Measurements from ENCODE around the gene MEA1. TPM values are rescaled to one million over a fixed set of nuclear protein-coding genes. Genes with fewer than 3 reads are reported as not detected.

Gene MEA1
- total RNA-seq, 1 donor from 2014 or later: 54.2 TPM

GRCh38 chr6:42970871-42971612, 42.7 kb downstream of the MEA1 start:
- no peak overlapping the region for H3K27ac ChIP-seq (ENCODE audit: low read depth, low read length)
- H3K4me3 ChIP-seq (ENCODE audit: insufficient read depth, low read depth, low read length): no peak overlapping the region
- peak overlapping the region; percentile 81 for H3K27ac Mint-ChIP-seq (ENCODE audit: unreplicated experiment)
- no peak overlapping the region for H3K4me2 ChIP-seq (ENCODE audit: low read length)
- no peaks in the 10 kb centered on the region for H3K27me3 ChIP-seq (ENCODE audit: insufficient read depth, low read length)
- DNase-seq (ENCODE audit: low read depth) (peak; percentile 30), FAIRE-seq (no peak)
- H3K36me3 ChIP-seq (ENCODE audit: insufficient read depth, low read length): no peaks in the 10 kb centered on the region
- no peak overlapping the region for H3K9ac ChIP-seq (ENCODE audit: low read length)
- no peaks in the 10 kb centered on the region for H3K9me3 Mint-ChIP-seq (ENCODE audit: unreplicated experiment)
- H3K79me2 ChIP-seq (ENCODE audit: insufficient read depth, low read length): no peaks in the 10 kb centered on the region
- no peaks in the 10 kb centered on the region for H3K9me3 ChIP-seq (ENCODE audit: insufficient read depth, low read depth, low read length)
- H4K20me1 ChIP-seq (ENCODE audit: insufficient read depth, low read length): peaks cover 9% of the 10 kb centered on the region
- peaks cover 15% of the 10 kb centered on the region for H3K36me3 Mint-ChIP-seq (ENCODE audit: low read depth, unreplicated experiment)
- peaks cover 6% of the 10 kb centered on the region for H3K4me1 ChIP-seq (ENCODE audit: insufficient read depth, low read length)
- H3K27me3 Mint-ChIP-seq (ENCODE audit: low read depth, unreplicated experiment): no peaks in the 10 kb centered on the region
- H3K4me3 Mint-ChIP-seq (ENCODE audit: unreplicated experiment): no peak overlapping the region
- TF ChIP-seq EZH2 (IDR thresholded peaks at IDR 0.05; ENCODE audit: insufficient read depth, low read length) (no peak), CTCF (IDR thresholded peaks at IDR 0.05; ENCODE audit: insufficient read depth, low read depth, low read length) (no peak)
- H2AFZ ChIP-seq (ENCODE audit: low read depth, low read length): no peak overlapping the region
- H3K4me1 Mint-ChIP-seq (ENCODE audit: low read depth, unreplicated experiment): peaks cover 11% of the 10 kb centered on the region

GRCh38 chr6:42969934-42970333, 43.8 kb downstream of the MEA1 start:
- no peak overlapping the region for H3K4me3 Mint-ChIP-seq (ENCODE audit: unreplicated experiment)
- H2AFZ ChIP-seq (ENCODE audit: low read depth, low read length): no peak overlapping the region
- H3K4me3 ChIP-seq (ENCODE audit: insufficient read depth, low read depth, low read length): no peak overlapping the region
- H3K9me3 ChIP-seq (ENCODE audit: insufficient read depth, low read depth, low read length): no peaks in the 10 kb centered on the region
- no peak overlapping the region for H3K27ac ChIP-seq (ENCODE audit: low read depth, low read length)
- no peaks in the 10 kb centered on the region for H3K79me2 ChIP-seq (ENCODE audit: insufficient read depth, low read length)
- H3K27me3 ChIP-seq (ENCODE audit: insufficient read depth, low read length): no peaks in the 10 kb centered on the region
- H3K4me1 ChIP-seq (ENCODE audit: insufficient read depth, low read length): peaks cover 6% of the 10 kb centered on the region
- H3K36me3 ChIP-seq (ENCODE audit: insufficient read depth, low read length): no peaks in the 10 kb centered on the region
- H3K36me3 Mint-ChIP-seq (ENCODE audit: low read depth, unreplicated experiment): peaks cover 17% of the 10 kb centered on the region
- H3K27me3 Mint-ChIP-seq (ENCODE audit: low read depth, unreplicated experiment): no peaks in the 10 kb centered on the region
- no peak overlapping the region for H3K4me2 ChIP-seq (ENCODE audit: low read length)
- H3K27ac Mint-ChIP-seq (ENCODE audit: unreplicated experiment): no peak overlapping the region
- DNase-seq (ENCODE audit: low read depth): no peak
- H4K20me1 ChIP-seq (ENCODE audit: insufficient read depth, low read length): peaks cover 4% of the 10 kb centered on the region
- FAIRE-seq: no peak
- peaks cover 11% of the 10 kb centered on the region for H3K4me1 Mint-ChIP-seq (ENCODE audit: low read depth, unreplicated experiment)
- TF ChIP-seq EZH2 (IDR thresholded peaks at IDR 0.05; ENCODE audit: insufficient read depth, low read length): no peak
- no peak for TF ChIP-seq CTCF (IDR thresholded peaks at IDR 0.05; ENCODE audit: insufficient read depth, low read depth, low read length)
- H3K9ac ChIP-seq (ENCODE audit: low read length): no peak overlapping the region
- no peaks in the 10 kb centered on the region for H3K9me3 Mint-ChIP-seq (ENCODE audit: unreplicated experiment)

- H3K27ac ChIP-seq (ENCODE audit: low read depth, low read length): no peak overlapping the region
- Mint-ChIP-seq H3K9me3 (ENCODE audit: unreplicated experiment) (no peaks in the 10 kb centered on the region), H3K27me3 (ENCODE audit: low read depth, unreplicated experiment) (no peaks in the 10 kb centered on the region), H3K4me1 (ENCODE audit: low read depth, unreplicated experiment) (peaks cover 11% of the 10 kb centered on the region), H3K4me3 (ENCODE audit: unreplicated experiment) (no peak overlapping the region), H3K36me3 (ENCODE audit: low read depth, unreplicated experiment) (peaks cover 19% of the 10 kb centered on the region), H3K27ac (ENCODE audit: unreplicated experiment) (no peak overlapping the region)
- TF ChIP-seq EZH2 (IDR thresholded peaks at IDR 0.05; ENCODE audit: insufficient read depth, low read length) (no peak), CTCF (IDR thresholded peaks at IDR 0.05; ENCODE audit: insufficient read depth, low read depth, low read length) (no peak)
- H3K9me3 ChIP-seq (ENCODE audit: insufficient read depth, low read depth, low read length): no peaks in the 10 kb centered on the region
- H3K4me2 ChIP-seq (ENCODE audit: low read length): no peak overlapping the region
- no peaks in the 10 kb centered on the region for H3K79me2 ChIP-seq (ENCODE audit: insufficient read depth, low read length)
- no peak overlapping the region for H3K9ac ChIP-seq (ENCODE audit: low read length)
- no peaks in the 10 kb centered on the region for H3K27me3 ChIP-seq (ENCODE audit: insufficient read depth, low read length)
- H2AFZ ChIP-seq (ENCODE audit: low read depth, low read length): no peak overlapping the region
- peaks cover 6% of the 10 kb centered on the region for H3K4me1 ChIP-seq (ENCODE audit: insufficient read depth, low read length)
- H4K20me1 ChIP-seq (ENCODE audit: insufficient read depth, low read length): peaks cover 3% of the 10 kb centered on the region
- DNase-seq (ENCODE audit: low read depth) (no peak), FAIRE-seq (no peak)
- H3K4me3 ChIP-seq (ENCODE audit: insufficient read depth, low read depth, low read length): no peak overlapping the region
- H3K36me3 ChIP-seq (ENCODE audit: insufficient read depth, low read length): no peaks in the 10 kb centered on the region
Observed at GRCh38 chr6:42969431-42969830, 44.3 kb downstream of the MEA1 start.

All from astrocyte (in vitro differentiated cells and primary cell).